H1 (cell line): ENCODE results near the gene LYPD3. TPM values are rescaled to one million over a fixed set of nuclear protein-coding genes. Genes with fewer than 3 reads are reported as not detected.

ENCODE experiments used
- CBX8 ChIP-seq: fragments of 300-800, 300-1000 bp; sonication (generic); IDR thresholded peaks from 2 replicates; pipeline ENCODE4 v1.7.1; 2016; ENCODE audit warnings: low read depth, low read length, borderline replicate concordance
- KDM5A ChIP-seq: fragments of 200-600 bp; IDR thresholded peaks from 2 replicates; pipeline ENCODE4 v1.7.1; 2012; ENCODE audit warnings: mild to moderate bottlenecking, low read length, inconsistent platforms, mixed read lengths
- RBBP5 ChIP-seq: IDR thresholded peaks from 2 replicates; pipeline ENCODE4 v1.7.1; 2012; ENCODE audit warnings: low read depth, mild to moderate bottlenecking, inconsistent platforms, low read length, moderate library complexity, borderline replicate concordance
- RXRA ChIP-seq: IDR thresholded peaks from 2 replicates; pipeline ENCODE4 v1.6.1; 2011; ENCODE audit warnings: low read depth, mild to moderate bottlenecking, low read length, moderate library complexity; ENCODE audit not compliant: insufficient read depth
- polyA plus RNA-seq, 7 experiments: library from polyadenylated mRNA; depleted of rRNA in 3 of 7; stranded (reverse) in 5 of 7; unstranded in 2 of 7; fragments of >200 nt in 5 of 7; fragments of 200-250 nt in 2 of 7; gene quantifications; 1 replicate in 5 of 7; 2 replicates in 1 of 7; 4 replicates in 1 of 7; pipeline versions ENCODE4 v1.2.1 to v1.2.3, GENCODE V29; 2011 to 2013; ENCODE audit warnings: missing spikeins in 2 of 7, mixed read lengths in 2 of 7
- total RNA-seq: library from RNA; stranded (reverse); fragmentation: NEBNext Ultra II Directional; extraction: Animal tissue kit (Norgen Biotek cat#: 25700); gene quantifications from 2 replicates; pipeline ENCODE4 v1.2.1, GENCODE V29; 2021
- TF ChIP-seq, protein P1 (sequence below): IDR thresholded peaks from 2 replicates; pipeline ENCODE4 v1.6.1; 2012; ENCODE audit warnings: inconsistent platforms
- TF ChIP-seq, protein P2 (sequence below): fragments of 300-600 bp; sonication (generic); IDR thresholded peaks from 2 replicates; pipeline ENCODE4 v1.7.1; 2012; ENCODE audit warnings: low read length, moderate library complexity, mild to moderate bottlenecking, inconsistent platforms; ENCODE audit not compliant: insufficient replicate concordance

The LYPD3 gene
- total and polyA plus RNA-seq, 2 of the 8 experiments (the other 6 are each of a cell fraction or from before 2014, with no cell fraction given): 4.1 to 16.4 TPM

DNA sequence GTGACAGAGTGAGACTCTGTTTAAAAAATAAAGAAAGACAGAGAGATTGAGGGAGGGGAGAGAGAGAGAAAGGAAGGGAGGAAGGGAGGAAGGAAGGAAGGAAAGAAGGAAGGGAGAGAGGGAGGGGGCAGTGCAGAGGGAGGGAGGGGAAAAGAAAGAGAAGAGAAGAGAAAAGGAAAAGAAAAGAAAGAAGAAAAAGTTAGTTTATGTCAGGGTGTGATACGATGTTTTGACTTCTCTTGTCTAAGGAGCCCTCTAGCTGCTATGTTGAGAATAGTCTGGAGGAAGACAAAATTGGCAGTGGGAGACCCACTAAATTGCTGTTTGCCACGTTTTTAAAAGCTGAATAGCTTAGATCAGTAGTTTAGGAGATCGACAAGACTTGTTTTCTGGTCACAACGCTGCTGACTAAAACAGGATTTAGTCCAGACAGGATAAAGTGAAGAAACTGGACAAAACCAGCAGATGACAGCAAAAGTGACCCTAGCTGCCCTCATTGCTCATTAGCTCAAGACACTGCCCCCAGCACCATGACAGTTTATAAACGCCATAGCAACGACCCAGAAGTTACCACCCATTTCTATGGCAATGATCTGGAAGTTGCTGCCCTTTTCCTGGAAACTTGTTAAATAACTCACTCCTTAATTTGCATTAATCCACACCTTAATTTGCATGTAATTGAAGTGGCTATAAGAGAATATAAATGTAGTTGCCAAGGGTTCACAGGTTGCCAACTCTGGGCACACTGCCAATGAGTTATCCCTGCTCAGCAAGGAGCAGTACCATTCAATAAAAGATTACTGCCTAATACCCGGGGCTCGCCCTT lies 39.6 kb downstream of the LYPD3 start (continued):
- TF ChIP-seq CBX8: no peak
- TF ChIP-seq, protein P1, sequence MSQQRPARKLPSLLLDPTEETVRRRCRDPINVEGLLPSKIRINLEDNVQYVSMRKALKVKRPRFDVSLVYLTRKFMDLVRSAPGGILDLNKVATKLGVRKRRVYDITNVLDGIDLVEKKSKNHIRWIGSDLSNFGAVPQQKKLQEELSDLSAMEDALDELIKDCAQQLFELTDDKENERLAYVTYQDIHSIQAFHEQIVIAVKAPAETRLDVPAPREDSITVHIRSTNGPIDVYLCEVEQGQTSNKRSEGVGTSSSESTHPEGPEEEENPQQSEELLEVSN: no peak
- TF ChIP-seq RXRA: no peak
- TF ChIP-seq KDM5A: no peak
- TF ChIP-seq RBBP5: no peak
- TF ChIP-seq, protein P2, sequence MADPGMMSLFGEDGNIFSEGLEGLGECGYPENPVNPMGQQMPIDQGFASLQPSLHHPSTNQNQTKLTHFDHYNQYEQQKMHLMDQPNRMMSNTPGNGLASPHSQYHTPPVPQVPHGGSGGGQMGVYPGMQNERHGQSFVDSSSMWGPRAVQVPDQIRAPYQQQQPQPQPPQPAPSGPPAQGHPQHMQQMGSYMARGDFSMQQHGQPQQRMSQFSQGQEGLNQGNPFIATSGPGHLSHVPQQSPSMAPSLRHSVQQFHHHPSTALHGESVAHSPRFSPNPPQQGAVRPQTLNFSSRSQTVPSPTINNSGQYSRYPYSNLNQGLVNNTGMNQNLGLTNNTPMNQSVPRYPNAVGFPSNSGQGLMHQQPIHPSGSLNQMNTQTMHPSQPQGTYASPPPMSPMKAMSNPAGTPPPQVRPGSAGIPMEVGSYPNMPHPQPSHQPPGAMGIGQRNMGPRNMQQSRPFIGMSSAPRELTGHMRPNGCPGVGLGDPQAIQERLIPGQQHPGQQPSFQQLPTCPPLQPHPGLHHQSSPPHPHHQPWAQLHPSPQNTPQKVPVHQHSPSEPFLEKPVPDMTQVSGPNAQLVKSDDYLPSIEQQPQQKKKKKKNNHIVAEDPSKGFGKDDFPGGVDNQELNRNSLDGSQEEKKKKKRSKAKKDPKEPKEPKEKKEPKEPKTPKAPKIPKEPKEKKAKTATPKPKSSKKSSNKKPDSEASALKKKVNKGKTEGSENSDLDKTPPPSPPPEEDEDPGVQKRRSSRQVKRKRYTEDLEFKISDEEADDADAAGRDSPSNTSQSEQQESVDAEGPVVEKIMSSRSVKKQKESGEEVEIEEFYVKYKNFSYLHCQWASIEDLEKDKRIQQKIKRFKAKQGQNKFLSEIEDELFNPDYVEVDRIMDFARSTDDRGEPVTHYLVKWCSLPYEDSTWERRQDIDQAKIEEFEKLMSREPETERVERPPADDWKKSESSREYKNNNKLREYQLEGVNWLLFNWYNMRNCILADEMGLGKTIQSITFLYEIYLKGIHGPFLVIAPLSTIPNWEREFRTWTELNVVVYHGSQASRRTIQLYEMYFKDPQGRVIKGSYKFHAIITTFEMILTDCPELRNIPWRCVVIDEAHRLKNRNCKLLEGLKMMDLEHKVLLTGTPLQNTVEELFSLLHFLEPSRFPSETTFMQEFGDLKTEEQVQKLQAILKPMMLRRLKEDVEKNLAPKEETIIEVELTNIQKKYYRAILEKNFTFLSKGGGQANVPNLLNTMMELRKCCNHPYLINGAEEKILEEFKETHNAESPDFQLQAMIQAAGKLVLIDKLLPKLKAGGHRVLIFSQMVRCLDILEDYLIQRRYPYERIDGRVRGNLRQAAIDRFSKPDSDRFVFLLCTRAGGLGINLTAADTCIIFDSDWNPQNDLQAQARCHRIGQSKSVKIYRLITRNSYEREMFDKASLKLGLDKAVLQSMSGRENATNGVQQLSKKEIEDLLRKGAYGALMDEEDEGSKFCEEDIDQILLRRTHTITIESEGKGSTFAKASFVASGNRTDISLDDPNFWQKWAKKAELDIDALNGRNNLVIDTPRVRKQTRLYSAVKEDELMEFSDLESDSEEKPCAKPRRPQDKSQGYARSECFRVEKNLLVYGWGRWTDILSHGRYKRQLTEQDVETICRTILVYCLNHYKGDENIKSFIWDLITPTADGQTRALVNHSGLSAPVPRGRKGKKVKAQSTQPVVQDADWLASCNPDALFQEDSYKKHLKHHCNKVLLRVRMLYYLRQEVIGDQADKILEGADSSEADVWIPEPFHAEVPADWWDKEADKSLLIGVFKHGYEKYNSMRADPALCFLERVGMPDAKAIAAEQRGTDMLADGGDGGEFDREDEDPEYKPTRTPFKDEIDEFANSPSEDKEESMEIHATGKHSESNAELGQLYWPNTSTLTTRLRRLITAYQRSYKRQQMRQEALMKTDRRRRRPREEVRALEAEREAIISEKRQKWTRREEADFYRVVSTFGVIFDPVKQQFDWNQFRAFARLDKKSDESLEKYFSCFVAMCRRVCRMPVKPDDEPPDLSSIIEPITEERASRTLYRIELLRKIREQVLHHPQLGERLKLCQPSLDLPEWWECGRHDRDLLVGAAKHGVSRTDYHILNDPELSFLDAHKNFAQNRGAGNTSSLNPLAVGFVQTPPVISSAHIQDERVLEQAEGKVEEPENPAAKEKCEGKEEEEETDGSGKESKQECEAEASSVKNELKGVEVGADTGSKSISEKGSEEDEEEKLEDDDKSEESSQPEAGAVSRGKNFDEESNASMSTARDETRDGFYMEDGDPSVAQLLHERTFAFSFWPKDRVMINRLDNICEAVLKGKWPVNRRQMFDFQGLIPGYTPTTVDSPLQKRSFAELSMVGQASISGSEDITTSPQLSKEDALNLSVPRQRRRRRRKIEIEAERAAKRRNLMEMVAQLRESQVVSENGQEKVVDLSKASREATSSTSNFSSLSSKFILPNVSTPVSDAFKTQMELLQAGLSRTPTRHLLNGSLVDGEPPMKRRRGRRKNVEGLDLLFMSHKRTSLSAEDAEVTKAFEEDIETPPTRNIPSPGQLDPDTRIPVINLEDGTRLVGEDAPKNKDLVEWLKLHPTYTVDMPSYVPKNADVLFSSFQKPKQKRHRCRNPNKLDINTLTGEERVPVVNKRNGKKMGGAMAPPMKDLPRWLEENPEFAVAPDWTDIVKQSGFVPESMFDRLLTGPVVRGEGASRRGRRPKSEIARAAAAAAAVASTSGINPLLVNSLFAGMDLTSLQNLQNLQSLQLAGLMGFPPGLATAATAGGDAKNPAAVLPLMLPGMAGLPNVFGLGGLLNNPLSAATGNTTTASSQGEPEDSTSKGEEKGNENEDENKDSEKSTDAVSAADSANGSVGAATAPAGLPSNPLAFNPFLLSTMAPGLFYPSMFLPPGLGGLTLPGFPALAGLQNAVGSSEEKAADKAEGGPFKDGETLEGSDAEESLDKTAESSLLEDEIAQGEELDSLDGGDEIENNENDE: no peak
